Kidney glomerular epithelial cell (primary cell): ENCODE results near the gene SERPINF2.
"Not testable (repeated sequence)": the region's sequence is repeated elsewhere in the genome, so short reads cannot be mapped to it uniquely, and the experiment has no call there.

Source experiments
- DNase-seq: peaks from one replicate; lab custom pipeline; 2025; lab: John Stamatoyannopoulos, UW

Gene SERPINF2

DNA sequence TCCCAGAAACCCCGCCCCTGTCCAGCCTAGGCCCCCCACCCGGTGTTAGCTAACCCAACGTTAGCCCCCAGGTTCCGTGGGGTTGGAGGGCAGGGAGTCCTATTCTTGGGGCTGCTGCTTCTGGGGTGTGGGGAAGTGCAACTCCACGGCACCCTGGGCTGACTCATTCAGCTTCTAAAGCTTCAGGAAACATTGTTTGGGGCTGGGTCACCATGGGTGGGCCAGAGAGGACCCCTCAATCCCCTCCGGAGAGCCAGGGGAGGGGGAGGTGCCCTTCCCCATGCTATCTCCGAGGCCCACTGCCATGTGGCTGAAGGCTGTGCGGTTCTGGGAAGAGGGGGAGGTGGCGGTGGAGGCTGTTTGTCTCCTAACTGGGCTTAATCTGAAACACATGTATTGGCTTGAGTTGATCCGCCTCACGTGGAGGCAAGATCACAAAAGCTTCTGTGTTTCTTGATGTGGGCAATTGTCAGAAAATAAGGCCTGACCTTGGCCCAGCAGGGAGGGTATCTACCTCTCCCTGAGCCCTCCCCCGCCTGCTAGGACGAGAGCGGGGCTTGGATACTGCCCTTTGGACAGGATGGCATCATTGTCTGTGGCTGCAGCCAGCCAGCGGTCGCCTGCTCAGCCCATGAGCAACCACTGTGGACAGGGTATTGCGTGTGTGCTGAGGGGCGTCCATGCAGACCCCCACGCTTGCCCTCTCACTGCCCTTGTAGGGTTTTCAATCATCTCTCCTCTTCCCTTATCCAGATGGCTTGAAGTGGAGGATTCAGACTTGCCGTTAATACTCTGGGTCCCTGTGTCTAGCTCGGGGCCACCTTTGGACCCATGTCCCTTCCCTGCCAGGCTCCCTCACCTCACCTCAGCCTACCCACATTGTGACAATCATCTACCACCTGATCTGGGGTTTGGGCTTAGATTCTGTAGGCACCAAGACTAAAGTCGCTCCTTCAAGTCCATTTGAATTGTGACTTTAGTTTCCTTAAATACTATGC lies 20.5 kb downstream of the SERPINF2 start:
- DNase-seq: no peak

- no peak for DNase-seq
Measured at GRCh38 chr17:1764284-1764683, 21.6 kb downstream of the SERPINF2 start.

- DNase-seq: not testable (repeated sequence)
Measured at GRCh38 chr17:1764705-1765104, 22.0 kb downstream of the SERPINF2 start.

GRCh38 chr17:1765576-1765975 lies 22.9 kb downstream of the SERPINF2 start:
- DNase-seq: no peak

GRCh38 chr17:1766382-1767135 lies 23.9 kb downstream of the SERPINF2 start:
- no peak for DNase-seq

- no peak for DNase-seq
Measured at GRCh38 chr17:1767358-1767757, 24.7 kb downstream of the SERPINF2 start.

DNA sequence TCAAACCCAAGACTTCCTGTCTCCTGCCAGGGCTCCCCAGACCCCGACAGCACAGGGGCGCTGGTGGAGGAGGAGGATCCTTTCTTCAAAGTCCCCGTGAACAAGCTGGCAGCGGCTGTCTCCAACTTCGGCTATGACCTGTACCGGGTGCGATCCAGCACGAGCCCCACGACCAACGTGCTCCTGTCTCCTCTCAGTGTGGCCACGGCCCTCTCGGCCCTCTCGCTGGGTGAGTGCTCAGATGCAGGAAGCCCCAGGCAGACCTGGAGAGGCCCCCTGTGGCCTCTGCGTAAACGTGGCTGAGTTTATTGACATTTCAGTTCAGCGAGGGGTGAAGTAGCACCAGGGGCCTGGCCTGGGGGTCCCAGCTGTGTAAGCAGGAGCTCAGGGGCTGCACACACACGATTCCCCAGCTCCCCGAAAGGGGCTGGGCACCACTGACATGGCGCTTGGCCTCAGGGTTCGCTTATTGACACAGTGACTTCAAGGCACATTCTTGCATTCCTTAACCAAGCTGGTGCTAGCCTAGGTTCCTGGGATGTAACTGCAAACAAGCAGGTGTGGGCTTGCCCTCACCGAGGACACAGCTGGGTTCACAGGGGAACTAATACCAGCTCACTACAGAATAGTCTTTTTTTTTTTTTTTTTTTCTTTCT lies 27.3 kb downstream of the SERPINF2 start:
- DNase-seq: no peak

- DNase-seq: peak; percentile 5
Measured at GRCh38 chr17:1773000-1773695, 30.5 kb downstream of the SERPINF2 start.

DNA sequence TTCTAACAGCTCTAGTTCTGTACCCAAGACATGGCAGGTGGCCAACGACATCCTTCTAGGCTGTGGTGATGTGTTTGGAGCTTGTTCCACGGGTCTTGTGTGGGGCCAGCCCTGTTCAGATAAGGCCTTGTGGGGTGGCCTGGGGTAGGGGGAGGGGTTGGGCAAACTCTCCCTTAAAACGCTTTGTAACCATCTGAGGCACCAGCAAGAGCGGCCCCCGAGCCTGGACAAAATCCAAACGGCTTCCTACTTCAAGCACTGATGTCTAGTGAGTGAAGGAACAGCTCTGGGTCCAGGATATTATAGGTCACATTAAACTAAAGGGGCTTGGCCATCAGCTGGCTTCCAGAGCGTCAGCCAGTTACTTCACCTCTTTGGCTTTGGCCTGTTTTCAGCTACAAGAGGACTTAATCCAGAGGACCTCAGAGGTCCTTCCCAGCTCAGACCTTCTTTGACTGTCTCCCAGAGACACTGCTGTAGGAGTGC lies 31.1 kb downstream of the SERPINF2 start:
- DNase-seq: no peak

DNA sequence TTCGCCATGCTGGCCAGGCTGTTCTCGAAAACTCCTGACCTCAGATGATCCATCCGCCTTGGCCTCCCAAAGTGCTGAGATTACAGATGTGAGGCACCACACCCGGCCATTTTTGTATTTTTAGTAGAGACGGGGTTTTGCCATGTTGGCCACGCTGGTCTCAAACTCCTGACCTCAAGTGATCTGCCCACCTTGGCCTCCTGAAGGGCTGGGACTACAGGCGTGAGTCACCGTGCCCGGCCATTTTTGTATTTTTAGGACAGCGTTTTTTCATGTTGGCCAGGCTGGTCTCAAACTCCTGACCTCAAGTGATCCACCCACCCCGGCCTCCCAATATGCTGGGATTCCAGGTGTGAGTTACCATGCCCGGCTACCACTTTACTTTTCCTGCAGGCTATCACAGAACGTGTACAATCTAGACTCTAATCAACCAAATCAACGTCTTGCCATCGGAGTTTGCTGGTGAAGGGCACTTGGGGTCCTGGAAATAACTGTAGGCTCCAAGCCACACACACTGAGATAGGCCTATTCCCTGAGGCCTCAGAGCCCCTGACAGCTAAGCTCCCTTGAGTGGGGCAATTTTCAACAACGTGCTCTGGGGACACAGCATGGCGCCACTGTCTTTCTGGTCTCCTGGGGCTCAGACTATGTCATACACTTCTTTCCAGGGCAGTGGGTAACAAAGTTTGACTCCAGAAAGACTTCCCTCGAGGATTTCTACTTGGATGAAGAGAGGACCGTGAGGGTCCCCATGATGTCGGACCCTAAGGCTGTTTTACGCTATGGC lies 31.9 kb downstream of the SERPINF2 start:
- no peak for DNase-seq

- DNase-seq: no peak
Measured at GRCh38 chr17:1776328-1776727, 33.7 kb downstream of the SERPINF2 start.

DNA sequence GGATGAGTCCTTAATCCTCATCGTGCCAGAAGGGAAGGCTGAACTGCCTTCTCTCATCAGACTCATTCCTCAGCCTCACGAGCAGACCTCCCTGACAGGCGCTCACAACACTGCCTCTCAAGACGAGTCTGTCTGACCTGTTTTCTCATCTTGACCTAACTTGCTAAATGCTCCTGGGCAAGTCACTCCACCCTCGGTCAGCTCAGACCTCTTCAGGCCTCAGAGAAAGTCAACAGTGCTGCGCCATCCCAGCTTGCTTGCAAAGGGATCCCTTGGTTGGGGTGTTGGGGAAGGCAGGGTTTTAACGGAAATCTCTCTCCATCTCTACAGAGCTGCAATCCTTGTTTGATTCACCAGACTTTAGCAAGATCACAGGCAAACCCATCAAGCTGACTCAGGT lies 34.2 kb downstream of the SERPINF2 start:
- no peak for DNase-seq

DNA sequence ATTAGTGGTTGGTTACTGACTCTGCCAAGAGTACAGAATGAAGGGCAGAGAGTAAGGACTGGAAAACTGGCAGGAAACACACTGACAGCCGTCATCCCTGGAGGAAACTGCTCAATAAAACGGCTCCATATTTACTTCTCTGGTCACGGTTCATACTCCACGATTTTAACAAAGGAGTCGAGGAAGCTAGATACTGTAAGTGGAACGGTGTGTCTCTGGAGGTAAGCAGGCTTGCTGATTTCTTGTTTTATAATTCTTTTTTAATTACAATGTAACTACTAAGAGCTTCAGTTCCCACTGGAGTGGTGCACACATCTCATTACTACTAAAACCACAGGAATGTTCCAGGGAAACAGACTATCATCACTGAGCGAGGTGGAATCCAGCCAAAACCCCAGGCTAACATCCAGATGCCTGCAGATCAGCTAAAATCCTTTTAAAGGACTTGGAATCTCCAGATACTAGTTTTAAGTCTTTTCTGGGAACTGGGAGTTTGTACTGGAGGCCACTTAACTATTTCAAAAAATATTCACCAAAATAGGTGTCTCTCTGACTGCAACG lies 37.0 kb downstream of the SERPINF2 start:
- DNase-seq: peak; percentile 90

- no peak for DNase-seq
Measured at GRCh38 chr17:1782171-1782567, 39.5 kb downstream of the SERPINF2 start.

- DNase-seq: peak; percentile 39
Measured at GRCh38 chr17:1783271-1783670, 40.6 kb downstream of the SERPINF2 start.

DNA sequence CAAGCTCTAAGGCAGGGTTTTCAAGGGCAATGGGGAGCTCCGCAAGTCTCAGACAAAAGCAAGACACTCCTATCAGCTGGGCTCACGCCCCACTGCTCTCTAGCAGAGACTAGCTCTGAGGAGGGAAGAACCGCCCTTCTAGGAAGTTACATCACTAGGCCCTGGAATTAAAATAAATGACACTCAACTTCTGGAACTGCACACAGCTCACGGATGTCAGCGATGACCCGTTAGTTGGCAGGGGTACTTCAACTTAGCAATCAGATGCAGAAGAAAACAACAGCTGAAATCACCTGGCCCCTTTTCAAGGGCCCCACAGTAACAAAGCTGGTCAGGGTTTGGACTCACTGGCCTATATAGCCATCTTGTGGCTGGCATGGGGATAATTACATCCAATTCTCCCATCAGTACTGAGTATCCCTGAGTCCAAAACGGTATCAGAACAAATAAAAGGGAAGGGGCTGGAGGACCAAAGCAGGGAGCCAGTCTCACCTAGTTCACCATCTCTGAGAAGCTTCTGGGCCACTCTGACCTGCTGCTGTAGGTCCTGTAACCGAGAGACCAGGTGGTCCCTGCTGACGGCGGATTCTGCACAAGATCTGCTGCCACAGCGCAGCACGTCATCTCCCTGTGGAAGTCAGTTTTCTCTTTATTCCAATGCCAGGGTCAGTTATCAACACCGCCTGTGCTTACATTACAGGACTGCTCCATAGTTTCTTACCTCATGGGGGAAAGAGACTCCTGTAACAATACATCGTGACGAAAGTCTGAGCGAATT lies 41.4 kb downstream of the SERPINF2 start:
- peak; percentile 61 for DNase-seq

- no peak for DNase-seq
Measured at GRCh38 chr17:1785930-1786329, 43.3 kb downstream of the SERPINF2 start.

- no peak for DNase-seq
Measured at GRCh38 chr17:1786708-1787107, 44.0 kb downstream of the SERPINF2 start.

- peak; percentile 80 for DNase-seq
Measured at GRCh38 chr17:1787301-1787902, 44.7 kb downstream of the SERPINF2 start.
